ENCODE measurements around the gene HNRNPA0. TPM values are rescaled to one million over a fixed set of nuclear protein-coding genes. Genes with fewer than 3 reads are reported as not detected.

The HNRNPA0 gene
- total and polyA plus RNA-seq, 9 of the 15 experiments (the other 6 are each of a cell fraction or from before 2014, with no cell fraction given), result 5.0 to 33.3 (median 10.7) TPM

DNA sequence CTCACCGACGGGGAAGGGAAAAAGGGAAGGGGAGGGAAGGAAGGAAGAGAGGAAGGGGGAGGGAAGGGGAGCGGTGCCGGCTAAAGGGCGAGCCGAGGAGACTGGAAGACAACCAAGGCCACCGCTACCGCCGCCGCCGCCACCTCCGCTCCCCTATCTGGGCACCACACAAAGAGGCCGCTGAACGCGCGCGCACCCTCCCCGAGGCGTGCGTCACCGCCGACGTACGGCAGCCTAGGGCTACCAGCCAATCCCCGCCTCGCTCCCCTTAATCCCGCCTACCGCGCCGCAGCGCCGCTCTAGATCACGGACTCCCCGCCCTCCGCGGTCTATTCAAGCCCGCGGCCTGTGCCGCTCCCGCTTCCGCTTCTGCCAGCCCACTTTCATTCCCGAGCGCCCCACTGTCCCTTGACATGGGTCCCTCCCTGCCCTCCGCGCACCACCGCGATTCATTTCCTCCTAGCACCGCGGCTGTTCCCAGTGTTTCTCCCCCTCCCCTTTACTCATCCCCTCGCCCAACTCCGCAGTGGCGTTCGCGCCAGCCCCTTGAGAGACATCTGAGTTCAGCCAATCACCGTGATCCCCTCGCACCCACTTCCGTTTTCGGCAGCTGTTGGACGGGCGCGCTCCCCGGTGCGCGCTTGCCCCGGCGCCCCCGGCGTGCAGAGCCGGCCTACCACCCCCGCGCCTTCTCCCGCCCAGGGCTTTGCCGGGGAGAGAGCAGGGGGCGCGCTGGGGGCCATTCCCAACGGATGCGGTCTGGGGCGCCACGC lies at the start of gene HNRNPA0 (continued):
- TF ChIP-seq, protein P1, sequence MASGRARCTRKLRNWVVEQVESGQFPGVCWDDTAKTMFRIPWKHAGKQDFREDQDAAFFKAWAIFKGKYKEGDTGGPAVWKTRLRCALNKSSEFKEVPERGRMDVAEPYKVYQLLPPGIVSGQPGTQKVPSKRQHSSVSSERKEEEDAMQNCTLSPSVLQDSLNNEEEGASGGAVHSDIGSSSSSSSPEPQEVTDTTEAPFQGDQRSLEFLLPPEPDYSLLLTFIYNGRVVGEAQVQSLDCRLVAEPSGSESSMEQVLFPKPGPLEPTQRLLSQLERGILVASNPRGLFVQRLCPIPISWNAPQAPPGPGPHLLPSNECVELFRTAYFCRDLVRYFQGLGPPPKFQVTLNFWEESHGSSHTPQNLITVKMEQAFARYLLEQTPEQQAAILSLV (tag; IDR thresholded peaks at IDR 0.05), result no peak
- TF ChIP-seq HMGN3 (IDR thresholded peaks at IDR 0.05; ENCODE audit: borderline replicate concordance, extremely low read depth, insufficient read length, low read depth, low read length) (peak; percentile 73), U2AF2 (optimal IDR thresholded peaks at IDR 0.05; ENCODE audit: low read depth, low read length) (no peak), ARID4B (CRISPR knock-in tag; IDR thresholded peaks at IDR 0.05) (no peak; the same call in none of the 2 replicates), FOS (IDR thresholded peaks at IDR 0.05; ENCODE audit: extremely low read depth, insufficient read length) (peak; percentile 56), ZBTB1 (CRISPR knock-in tag; IDR thresholded peaks at IDR 0.05; ENCODE audit: borderline replicate concordance, low read depth) (peak; percentile 92), ZNF212 (CRISPR knock-in tag; IDR thresholded peaks at IDR 0.05) (no peak), HES1 (IDR thresholded peaks at IDR 0.05; ENCODE audit: low read depth) (peak; percentile 51; the same call in 1 of the 2 replicates), PHF21A (IDR thresholded peaks at IDR 0.05; ENCODE audit: borderline replicate concordance, low read depth) (peak; percentile 72; the same call in 1 of the 2 replicates)
- TF ChIP-seq, protein P2, sequence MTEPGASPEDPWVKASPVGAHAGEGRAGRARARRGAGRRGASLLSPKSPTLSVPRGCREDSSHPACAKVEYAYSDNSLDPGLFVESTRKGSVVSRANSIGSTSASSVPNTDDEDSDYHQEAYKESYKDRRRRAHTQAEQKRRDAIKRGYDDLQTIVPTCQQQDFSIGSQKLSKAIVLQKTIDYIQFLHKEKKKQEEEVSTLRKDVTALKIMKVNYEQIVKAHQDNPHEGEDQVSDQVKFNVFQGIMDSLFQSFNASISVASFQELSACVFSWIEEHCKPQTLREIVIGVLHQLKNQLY (CRISPR knock-in tag; conservative IDR thresholded peaks at IDR 0.05), result no peak

All from K562 (cell line).